ENCODE results near the gene ANO1. TPM values are rescaled to one million over a fixed set of nuclear protein-coding genes. Genes with fewer than 3 reads are reported as not detected.

Gene ANO1
- total RNA-seq, 1 donor from 2014 or later: 9.0 TPM

DNA sequence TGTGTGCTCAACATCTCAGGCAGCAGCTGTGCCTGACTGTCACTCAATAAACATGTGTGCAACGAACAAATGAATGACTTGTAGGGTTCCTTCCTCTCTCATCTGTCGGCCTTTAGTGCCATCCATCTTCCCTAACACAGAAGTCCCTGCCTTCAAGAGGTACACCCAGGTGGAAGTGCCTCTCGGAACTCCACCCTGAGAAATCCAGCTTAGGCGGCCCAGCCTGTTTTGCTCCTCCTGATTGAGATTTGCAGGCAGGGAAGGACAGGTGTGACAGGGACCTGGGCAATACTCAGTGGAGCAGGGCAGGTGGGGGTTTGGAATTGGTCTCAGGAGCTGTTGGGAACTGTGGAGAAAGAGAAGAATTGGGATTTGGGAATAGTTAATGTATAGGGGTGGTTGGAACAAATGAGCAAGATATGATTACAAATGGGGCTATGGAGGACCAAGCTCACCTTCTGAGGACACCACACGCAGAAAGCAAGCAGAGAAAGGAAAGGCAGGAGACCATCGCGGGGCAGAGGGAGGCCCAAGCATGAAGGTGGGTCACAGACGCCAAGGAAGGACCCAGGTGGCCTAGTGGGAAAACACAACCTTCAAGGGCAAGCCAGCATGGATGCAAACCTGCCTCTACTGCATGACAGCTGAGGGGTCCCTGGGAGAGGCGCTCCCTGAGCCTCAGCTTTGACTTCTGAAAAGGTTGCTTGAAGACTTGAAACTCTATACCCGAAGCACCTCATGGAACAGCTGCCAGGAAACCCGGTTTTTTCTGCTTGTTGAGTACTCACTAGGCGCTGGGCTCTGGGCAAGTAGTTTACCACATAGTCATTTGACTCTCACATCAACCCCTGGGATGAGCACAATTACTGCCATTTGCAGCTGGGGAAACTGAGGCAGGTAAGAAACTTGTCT is 40.9 kb upstream of the ANO1 start:
- no peaks in the 10 kb centered on the region for H3K27me3 ChIP-seq (ENCODE audit: low read depth)
- intact Hi-C loops (cut with DNase I): loop anchor here (5.0 kb wide), 1 partner anchor 190 kb away; no protein-coding TSS in a partner anchor
- H3K27ac ChIP-seq: no peak overlapping the region
- peaks cover 13% of the 10 kb centered on the region for H3K9me3 ChIP-seq
- DNase-seq (no peak), ATAC-seq (no peak)
- H3K4me3 ChIP-seq: no peak overlapping the region
- TF ChIP-seq, protein P1, sequence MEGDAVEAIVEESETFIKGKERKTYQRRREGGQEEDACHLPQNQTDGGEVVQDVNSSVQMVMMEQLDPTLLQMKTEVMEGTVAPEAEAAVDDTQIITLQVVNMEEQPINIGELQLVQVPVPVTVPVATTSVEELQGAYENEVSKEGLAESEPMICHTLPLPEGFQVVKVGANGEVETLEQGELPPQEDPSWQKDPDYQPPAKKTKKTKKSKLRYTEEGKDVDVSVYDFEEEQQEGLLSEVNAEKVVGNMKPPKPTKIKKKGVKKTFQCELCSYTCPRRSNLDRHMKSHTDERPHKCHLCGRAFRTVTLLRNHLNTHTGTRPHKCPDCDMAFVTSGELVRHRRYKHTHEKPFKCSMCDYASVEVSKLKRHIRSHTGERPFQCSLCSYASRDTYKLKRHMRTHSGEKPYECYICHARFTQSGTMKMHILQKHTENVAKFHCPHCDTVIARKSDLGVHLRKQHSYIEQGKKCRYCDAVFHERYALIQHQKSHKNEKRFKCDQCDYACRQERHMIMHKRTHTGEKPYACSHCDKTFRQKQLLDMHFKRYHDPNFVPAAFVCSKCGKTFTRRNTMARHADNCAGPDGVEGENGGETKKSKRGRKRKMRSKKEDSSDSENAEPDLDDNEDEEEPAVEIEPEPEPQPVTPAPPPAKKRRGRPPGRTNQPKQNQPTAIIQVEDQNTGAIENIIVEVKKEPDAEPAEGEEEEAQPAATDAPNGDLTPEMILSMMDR (IDR thresholded peaks at IDR 0.05): no peak
- no peaks in the 10 kb centered on the region for H3K36me3 ChIP-seq
- H3K4me1 ChIP-seq: no peaks in the 10 kb centered on the region

DNA sequence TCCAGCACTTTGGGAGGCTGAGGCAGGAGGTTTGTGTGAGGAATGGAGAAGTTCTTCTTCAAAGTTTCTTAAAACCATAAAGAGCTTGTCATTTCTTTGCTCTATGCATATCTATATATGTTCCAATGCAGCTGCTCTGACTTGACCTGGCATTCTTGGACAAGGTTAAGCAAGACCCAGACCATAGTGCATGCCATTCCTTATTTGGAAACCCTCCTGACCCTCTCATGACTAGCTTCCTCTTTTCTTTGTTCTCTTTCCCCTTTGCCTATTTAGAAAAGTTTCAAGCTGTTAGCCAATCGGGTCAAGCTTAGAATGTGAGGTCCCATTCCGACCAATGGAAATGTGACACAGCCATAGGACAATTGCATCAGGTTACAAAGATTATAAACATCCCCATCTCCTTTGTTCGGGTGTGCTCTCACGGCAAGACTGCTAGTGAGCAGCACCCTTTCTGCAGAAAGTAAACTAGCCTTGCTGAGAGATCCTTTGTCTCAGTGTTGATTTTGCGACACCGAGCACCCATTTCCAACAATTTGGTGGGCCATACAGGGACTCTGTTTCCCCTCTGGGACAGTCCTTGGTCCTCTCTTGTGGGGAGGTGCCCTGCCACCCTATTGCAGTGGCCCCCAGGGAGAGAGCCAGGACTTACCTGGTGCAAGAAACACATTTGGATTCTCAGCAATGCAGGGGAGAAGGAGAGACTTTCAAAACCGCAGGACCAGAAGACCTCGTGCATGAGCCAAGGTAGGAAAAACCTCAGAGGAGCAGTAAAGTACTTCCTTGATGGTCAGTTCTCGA is 39.9 kb upstream of the ANO1 start:
- Histone ChIP-seq H3K4me1 (no peaks in the 10 kb centered on the region), H3K36me3 (no peaks in the 10 kb centered on the region), H3K27ac (no peak overlapping the region), H3K4me3 (no peak overlapping the region), H3K9me3 (peaks cover 22% of the 10 kb centered on the region), H3K27me3 (ENCODE audit: low read depth) (no peaks in the 10 kb centered on the region)
- no peak for ATAC-seq
- intact Hi-C loops (cut with DNase I): loop anchor here (5.0 kb wide), 1 partner anchor 191 kb away; no protein-coding TSS in a partner anchor
- TF ChIP-seq, protein P1 (IDR thresholded peaks at IDR 0.05): no peak
- no peak for DNase-seq

DNA sequence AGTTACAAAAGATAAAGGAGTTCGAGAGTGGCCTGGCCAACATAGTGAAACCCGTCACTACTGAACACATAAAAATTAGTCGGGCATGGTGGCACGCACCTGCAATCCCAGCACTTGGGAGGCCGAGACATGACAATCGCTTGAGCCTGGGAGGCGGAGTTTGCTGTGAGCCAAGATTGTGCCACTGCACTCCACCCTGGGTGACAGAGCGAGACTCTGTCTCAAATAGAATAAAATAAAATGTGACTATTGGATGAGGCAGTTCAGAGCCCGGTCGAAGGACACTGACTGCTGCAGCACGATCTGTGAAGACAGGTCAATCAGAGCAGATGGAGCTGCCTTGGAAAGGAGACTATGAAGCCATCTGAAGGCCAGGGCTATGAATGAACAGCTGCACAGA is 37.7 kb upstream of the ANO1 start:
- no peak overlapping the region for H3K27ac ChIP-seq
- H3K9me3 ChIP-seq: peaks cover 27% of the 10 kb centered on the region
- DNase-seq (no peak), ATAC-seq (no peak)
- intact Hi-C loops (cut with DNase I): no loop called here
- H3K4me1 ChIP-seq: no peaks in the 10 kb centered on the region
- no peaks in the 10 kb centered on the region for H3K36me3 ChIP-seq
- no peaks in the 10 kb centered on the region for H3K27me3 ChIP-seq (ENCODE audit: low read depth)
- no peak overlapping the region for H3K4me3 ChIP-seq
- TF ChIP-seq, protein P1 (IDR thresholded peaks at IDR 0.05): no peak

DNA sequence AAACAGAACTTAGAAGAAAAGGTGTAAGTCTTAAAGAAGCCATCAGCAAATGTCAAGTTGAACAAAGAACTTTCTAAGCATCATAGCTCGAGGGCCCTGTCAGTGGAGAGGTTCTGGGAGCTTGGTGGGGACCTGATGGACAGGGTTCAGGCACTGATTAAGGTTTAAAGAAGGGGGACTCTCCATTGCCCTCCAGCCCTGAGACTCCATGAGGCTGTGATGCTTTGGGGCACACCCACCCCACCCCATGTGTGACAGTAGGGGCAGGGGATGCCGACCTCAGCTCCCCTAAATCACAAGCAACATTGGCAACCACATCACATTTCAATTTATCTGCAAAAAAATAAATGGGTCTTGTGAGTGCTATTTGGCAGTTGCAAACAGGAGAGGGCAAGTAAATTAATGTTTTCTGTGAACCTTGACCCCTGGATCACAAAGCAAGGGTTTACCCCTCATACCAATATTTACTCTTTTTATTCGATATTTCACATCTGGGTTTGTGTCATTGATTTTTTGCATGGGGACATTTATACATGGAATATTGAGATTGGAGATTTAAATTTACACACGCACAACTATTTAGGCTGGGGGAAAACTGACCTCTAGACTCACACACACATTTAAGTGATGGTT is 37.1 kb upstream of the ANO1 start:
- Histone ChIP-seq H3K4me1 (no peaks in the 10 kb centered on the region), H3K9me3 (peaks cover 27% of the 10 kb centered on the region), H3K27ac (no peak overlapping the region), H3K4me3 (no peak overlapping the region), H3K27me3 (ENCODE audit: low read depth) (no peaks in the 10 kb centered on the region), H3K36me3 (no peaks in the 10 kb centered on the region)
- intact Hi-C loops (cut with DNase I): no loop called here
- DNase-seq (no peak), ATAC-seq (no peak)
- TF ChIP-seq, protein P1 (IDR thresholded peaks at IDR 0.05): no peak

DNA sequence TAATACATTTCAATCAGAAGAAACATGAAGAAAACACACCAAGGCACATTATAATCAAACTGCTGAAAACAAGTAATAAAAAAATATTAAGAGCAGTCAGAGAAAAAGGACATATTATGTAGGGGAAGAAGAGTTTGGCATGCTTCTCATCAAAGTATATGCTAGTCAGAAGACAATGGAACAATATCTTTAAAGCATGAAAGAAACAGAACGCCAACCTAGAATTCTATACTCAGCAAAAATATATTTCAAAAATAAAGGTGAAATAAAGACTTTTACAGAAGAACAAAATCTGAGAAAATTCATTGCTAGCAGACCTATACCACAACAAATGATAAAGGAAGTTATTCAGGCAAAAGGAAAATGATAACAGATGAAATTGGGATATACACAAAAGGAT is 34.6 kb upstream of the ANO1 start:
- Histone ChIP-seq H3K9me3 (peaks cover 19% of the 10 kb centered on the region), H3K27me3 (ENCODE audit: low read depth) (no peaks in the 10 kb centered on the region), H3K4me3 (no peak overlapping the region), H3K36me3 (no peaks in the 10 kb centered on the region), H3K27ac (no peak overlapping the region), H3K4me1 (no peaks in the 10 kb centered on the region)
- TF ChIP-seq, protein P1 (IDR thresholded peaks at IDR 0.05): no peak
- no peak for DNase-seq
- ATAC-seq: no peak
- intact Hi-C loops (cut with DNase I): no loop called here

All from lower lobe of right lung (tissue), 2 donors.